Measurements from ENCODE around the gene RBM45. TPM values are rescaled to one million over a fixed set of nuclear protein-coding genes. Genes with fewer than 3 reads are reported as not detected.

Gene RBM45
- total RNA-seq, 1 experiment from 2014 or later: 7.4 TPM

GRCh38 chr2:178114462-178114861 lies 2.2 kb downstream of the RBM45 start:
- CTCF ChIA-PET: interaction anchor here (1.2 to 1.8 kb wide), 2 partner anchors 18 to 300 kb away, joined by 7 to 8 read pairs; no protein-coding TSS in a partner anchor
- Histone ChIP-seq H3K4me1 (ENCODE audit: control insufficient read depth in 1 of 2, insufficient read depth in 2 of 2, low read length in 2 of 2) (peaks cover 2 to 11% of the 10 kb centered on the region in 2 experiments; a peak in 1 of 4 replicates), H3K27ac (ENCODE audit: low read depth, low read length) (no peak overlapping the region), H3K36me3 (ENCODE audit: control insufficient read depth in 1 of 2, insufficient read depth in 2 of 2, low read length in 2 of 2) (0 out of 4 replicates have a peak, but pooled peaks cover 0 to 5% of the 10 kb centered on the region in 2 experiments), H3K4me3 (replicated peaks in 1 of 2; ENCODE audit: low read depth in 1 of 2, low read length in 2 of 2) (no peak overlapping the region), H4K20me1 (ENCODE audit: insufficient read depth) (no peaks in the 10 kb centered on the region), H3K4me2 (ENCODE audit: low read length) (no peak overlapping the region), H3K79me2 (ENCODE audit: insufficient read depth, low read length) (peaks cover 7% of the 10 kb centered on the region; the same call in 1 of the 2 replicates), H3K9ac (ENCODE audit: low read length) (no peak overlapping the region), H3K9me2 (ENCODE audit: insufficient read depth) (no peaks in the 10 kb centered on the region), H3K9me3 (ENCODE audit: control insufficient read depth in 1 of 2, insufficient read depth in 1 of 2, low read depth in 1 of 2, low read length in 2 of 2) (no peaks in the 10 kb centered on the region), H3K27me3 (ENCODE audit: insufficient read depth, low read length) (no peaks in the 10 kb centered on the region), H2AFZ (ENCODE audit: low read depth, low read length, poor library complexity, severe bottlenecking) (no peak overlapping the region)
- RAD21 ChIA-PET (ENCODE audit: low non-redundant PET in 1 of 2, low total read pairs in 2 of 2, uncharacterized antibody in 2 of 2, unreplicated experiment in 2 of 2): no interaction called here
- no TSS peak for BruUV-seq (replicated peaks)
- POLR2A ChIA-PET: no interaction called here
- intact Hi-C loops (cut with micrococcal nuclease): loop anchor here (5.0 kb wide), 1 partner anchor 132 kb away; no protein-coding TSS in a partner anchor
- TF ChIP-seq TCF7L2 (IDR thresholded peaks at IDR 0.05; ENCODE audit: borderline replicate concordance, extremely low read depth, insufficient read depth, insufficient read length) (no peak), ZBTB33 (IDR thresholded peaks at IDR 0.05; ENCODE audit: extremely low read depth, insufficient replicate concordance, low read length) (no peak), RAD21 (IDR thresholded peaks at IDR 0.05; ENCODE audit: low read depth) (no peak), EZH2 (IDR thresholded peaks at IDR 0.05) (no peak), ATF3 (IDR thresholded peaks at IDR 0.05) (no peak), CEBPB (IDR thresholded peaks at IDR 0.05; ENCODE audit: low read depth) (no peak), ELF1 (IDR thresholded peaks at IDR 0.05; ENCODE audit: borderline replicate concordance, low read depth) (no peak), POLR2A (IDR thresholded peaks at IDR 0.05; ENCODE audit: borderline replicate concordance, extremely low read depth, insufficient read depth, insufficient read length) (no peak), SP1 (IDR thresholded peaks at IDR 0.05; ENCODE audit: low read depth) (no peak), ZNF274 (IDR thresholded peaks at IDR 0.05; ENCODE audit: low read depth, low read length) (no peak), SRF (IDR thresholded peaks at IDR 0.05; ENCODE audit: low read depth) (no peak), JUND (IDR thresholded peaks at IDR 0.05) (no peak), YY1 (IDR thresholded peaks at IDR 0.05; ENCODE audit: extremely low read depth, insufficient replicate concordance, low read depth, low read length) (no peak), POLR2AphosphoS5 (IDR thresholded peaks at IDR 0.05; ENCODE audit: low read depth, low read length) (no peak)
- TF ChIP-seq, protein P1, sequence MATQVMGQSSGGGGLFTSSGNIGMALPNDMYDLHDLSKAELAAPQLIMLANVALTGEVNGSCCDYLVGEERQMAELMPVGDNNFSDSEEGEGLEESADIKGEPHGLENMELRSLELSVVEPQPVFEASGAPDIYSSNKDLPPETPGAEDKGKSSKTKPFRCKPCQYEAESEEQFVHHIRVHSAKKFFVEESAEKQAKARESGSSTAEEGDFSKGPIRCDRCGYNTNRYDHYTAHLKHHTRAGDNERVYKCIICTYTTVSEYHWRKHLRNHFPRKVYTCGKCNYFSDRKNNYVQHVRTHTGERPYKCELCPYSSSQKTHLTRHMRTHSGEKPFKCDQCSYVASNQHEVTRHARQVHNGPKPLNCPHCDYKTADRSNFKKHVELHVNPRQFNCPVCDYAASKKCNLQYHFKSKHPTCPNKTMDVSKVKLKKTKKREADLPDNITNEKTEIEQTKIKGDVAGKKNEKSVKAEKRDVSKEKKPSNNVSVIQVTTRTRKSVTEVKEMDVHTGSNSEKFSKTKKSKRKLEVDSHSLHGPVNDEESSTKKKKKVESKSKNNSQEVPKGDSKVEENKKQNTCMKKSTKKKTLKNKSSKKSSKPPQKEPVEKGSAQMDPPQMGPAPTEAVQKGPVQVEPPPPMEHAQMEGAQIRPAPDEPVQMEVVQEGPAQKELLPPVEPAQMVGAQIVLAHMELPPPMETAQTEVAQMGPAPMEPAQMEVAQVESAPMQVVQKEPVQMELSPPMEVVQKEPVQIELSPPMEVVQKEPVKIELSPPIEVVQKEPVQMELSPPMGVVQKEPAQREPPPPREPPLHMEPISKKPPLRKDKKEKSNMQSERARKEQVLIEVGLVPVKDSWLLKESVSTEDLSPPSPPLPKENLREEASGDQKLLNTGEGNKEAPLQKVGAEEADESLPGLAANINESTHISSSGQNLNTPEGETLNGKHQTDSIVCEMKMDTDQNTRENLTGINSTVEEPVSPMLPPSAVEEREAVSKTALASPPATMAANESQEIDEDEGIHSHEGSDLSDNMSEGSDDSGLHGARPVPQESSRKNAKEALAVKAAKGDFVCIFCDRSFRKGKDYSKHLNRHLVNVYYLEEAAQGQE (IDR thresholded peaks at IDR 0.05; ENCODE audit: low read depth): no peak
- ATAC-seq (no peak), DNase-seq (ENCODE audit: low read depth, low spot score) (no peak)

Measured in HCT116 (cell line).